ENCODE data around the gene LIMCH1. TPM values are rescaled to one million over a fixed set of nuclear protein-coding genes. Genes with fewer than 3 reads are reported as not detected.

Gene LIMCH1
- total and polyA plus RNA-seq, 2 of the 8 experiments (the other 6 are each of a cell fraction or from before 2014, with no cell fraction given) = 2.7 to 3.0 TPM

DNA sequence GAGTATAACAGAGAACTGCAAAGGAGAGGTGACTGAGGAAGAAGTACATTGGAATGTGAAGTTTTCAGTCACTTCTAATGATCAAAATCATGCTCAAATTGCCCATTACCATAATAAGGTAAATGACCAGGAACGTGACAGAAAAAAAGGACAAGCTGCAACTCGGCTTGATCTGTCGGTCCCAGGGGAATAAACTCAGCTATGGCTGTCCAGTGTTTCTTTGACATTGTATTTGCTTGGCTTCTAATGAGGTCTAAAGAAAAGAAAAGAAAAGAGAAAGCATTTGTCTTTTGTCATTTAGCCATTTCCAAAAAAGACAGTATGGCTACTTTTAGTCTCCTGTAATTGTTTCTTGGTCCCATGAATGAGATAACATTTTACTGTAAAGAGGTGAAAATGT, 185.3 kb downstream of the LIMCH1 start (continued):
- no peak for TF ChIP-seq RAD21 (IDR thresholded peaks at IDR 0.05 in 1 of 2, conservative IDR thresholded peaks at IDR 0.05 in 1 of 2; ENCODE audit: low read depth in 2 of 2, low read length in 2 of 2)
- TF ChIP-seq CREB1 (IDR thresholded peaks at IDR 0.05) = no peak
- TF ChIP-seq CHD2 (IDR thresholded peaks at IDR 0.05; ENCODE audit: low read length) = no peak
